Fibroblast of the aortic adventitia (primary cell): Measurements from ENCODE around the gene SHISA3. TPM values are rescaled to one million over a fixed set of nuclear protein-coding genes. Genes with fewer than 3 reads are reported as not detected.
A peak's percentile ranks its signal among the peaks of the same experiment; 100 is the strongest.

Experiments used
- DNase-seq: peaks from one replicate; pipeline ENCODE4 v3.0.0-alpha.2; 2010; ENCODE audit warnings: low read depth
- H3K4me3 ChIP-seq: 2 replicates; pipeline ENCODE4 v1.5.1; 2011; ENCODE audit warnings: low read depth, mild to moderate bottlenecking, control low read depth, low read length, moderate library complexity
- CTCF ChIP-seq: IDR thresholded peaks from 2 replicates; pipeline ENCODE4 v1.5.1; 2011; ENCODE audit warnings: mild to moderate bottlenecking, low read length, control low read depth, inconsistent platforms; ENCODE audit not compliant: insufficient read depth
- total RNA-seq: library from RNA; depleted of rRNA; stranded (reverse); fragments of >200 nt; gene quantifications from 2 replicates; pipeline ENCODE4 v1.2.3, GENCODE V29; 2012; ENCODE audit warnings: low replicate concordance

SHISA3 gene
- total RNA-seq, 1 donor, result 6.0 TPM

DNA sequence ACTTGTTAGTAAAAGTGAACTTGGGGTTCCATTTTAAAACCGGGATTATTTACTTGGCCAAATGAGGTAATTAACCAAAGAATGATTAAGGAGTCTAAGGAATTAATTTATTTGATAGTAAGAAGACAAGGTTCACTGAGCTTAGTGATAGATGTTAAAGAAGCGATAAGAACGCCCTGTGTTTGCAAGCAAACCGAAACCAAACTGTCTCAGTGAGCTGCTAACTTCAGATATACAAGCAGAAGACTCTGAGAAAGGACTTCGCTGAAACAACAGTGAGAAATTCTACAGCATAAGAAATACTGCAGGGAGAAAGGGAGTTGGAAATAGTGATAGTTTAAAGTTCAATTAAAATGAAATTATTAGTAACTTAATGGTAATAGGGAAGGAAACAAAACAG is 37.6 kb upstream of the SHISA3 start:
- peak overlapping the region; percentile 49 for H3K4me3 ChIP-seq

GRCh38 chr4:42360256-42360669 is 37.0 kb upstream of the SHISA3 start:
- H3K4me3 ChIP-seq, result no peak overlapping the region
- TF ChIP-seq CTCF, result no peak
- DNase-seq, result peak; percentile 58

More for the DNA sequence above, 37.6 kb upstream of the SHISA3 start:
- no peak for TF ChIP-seq CTCF
- peak; percentile 63 for DNase-seq

DNA sequence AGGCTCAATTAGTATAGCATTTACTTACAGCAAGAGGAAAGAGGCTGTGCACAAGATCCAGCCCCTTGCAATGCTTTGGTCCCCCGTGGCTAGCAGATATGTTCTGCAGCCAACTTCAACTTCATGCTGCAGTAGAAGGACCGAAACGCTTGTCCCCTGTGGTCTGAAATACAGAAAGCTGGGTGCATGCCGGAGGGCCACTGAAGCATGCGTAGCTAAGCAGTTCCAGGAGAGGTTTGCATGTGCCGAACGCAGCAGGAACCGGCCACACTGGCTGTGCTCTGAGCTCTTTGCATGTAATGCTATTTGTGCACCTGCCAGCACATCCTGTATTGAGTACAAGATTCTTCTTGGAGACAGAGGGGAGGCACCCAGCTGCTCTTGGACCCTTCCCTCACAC is 35.8 kb upstream of the SHISA3 start:
- H3K4me3 ChIP-seq, result no peak overlapping the region
- no peak for TF ChIP-seq CTCF
- DNase-seq, result no peak

DNA sequence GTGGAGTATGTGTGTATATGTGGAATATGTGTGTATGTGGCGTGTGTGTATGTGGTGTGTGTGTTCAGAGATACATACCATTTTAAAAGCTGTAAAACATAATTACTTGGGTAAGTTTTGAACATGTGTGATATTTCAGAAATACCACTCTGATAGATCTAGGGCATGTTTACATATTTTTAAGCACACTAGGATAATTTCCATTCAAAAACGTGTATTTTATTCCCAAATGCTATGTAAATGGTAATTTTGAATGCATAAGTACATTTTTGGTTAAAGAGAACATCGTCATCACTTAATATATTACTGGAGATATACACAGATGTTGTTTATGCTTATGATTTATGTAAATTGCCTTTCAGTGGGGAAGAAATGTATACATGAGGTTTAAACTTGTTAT is 34.7 kb upstream of the SHISA3 start:
- TF ChIP-seq CTCF, result no peak
- no peak for DNase-seq
- H3K4me3 ChIP-seq, result no peak overlapping the region

- no peak for TF ChIP-seq CTCF
- no peak overlapping the region for H3K4me3 ChIP-seq
- DNase-seq, result no peak
Observed at GRCh38 chr4:42363614-42364013, 33.7 kb upstream of the SHISA3 start.

- no peak for DNase-seq
- H3K4me3 ChIP-seq, result no peak overlapping the region
- TF ChIP-seq CTCF, result no peak
Observed at GRCh38 chr4:42364266-42365053, 32.8 kb upstream of the SHISA3 start.

DNA sequence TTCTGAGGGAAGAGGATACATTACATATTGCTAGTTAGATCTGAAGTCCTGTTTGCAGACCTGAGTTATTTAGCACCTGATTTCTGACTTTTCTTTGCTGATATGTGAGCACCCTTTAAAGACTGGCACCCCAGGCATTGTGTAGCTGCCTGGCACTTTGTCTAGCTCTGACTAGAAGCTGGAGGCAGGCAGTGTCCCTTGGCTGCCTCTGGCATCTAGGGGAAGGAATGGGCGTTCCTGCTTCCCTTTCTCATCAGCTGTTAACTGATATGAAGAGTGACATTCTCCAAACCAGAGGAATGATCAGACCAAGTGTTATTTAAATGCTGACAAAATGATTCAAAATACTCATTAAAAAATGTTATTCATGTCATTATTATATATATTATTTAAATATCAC is 30.3 kb upstream of the SHISA3 start:
- DNase-seq, result no peak
- TF ChIP-seq CTCF, result no peak
- no peak overlapping the region for H3K4me3 ChIP-seq
